GM18511 (cell line): ENCODE results near the gene ADD1.
A peak's percentile ranks its signal among the peaks of the same experiment; 100 is the strongest.
"Not testable (repeated sequence)": the region's sequence is repeated elsewhere in the genome, so short reads cannot be mapped to it uniquely, and the experiment has no call there.

ENCODE experiments used
- ATAC-seq: cut with Tn5 transposase; IDR thresholded peaks from one replicate; pipeline ENCODE4 v1.9.1; 2021; ENCODE audit warnings: mild to moderate bottlenecking, moderate library complexity; ENCODE audit not compliant: unreplicated experiment

The ADD1 gene

DNA sequence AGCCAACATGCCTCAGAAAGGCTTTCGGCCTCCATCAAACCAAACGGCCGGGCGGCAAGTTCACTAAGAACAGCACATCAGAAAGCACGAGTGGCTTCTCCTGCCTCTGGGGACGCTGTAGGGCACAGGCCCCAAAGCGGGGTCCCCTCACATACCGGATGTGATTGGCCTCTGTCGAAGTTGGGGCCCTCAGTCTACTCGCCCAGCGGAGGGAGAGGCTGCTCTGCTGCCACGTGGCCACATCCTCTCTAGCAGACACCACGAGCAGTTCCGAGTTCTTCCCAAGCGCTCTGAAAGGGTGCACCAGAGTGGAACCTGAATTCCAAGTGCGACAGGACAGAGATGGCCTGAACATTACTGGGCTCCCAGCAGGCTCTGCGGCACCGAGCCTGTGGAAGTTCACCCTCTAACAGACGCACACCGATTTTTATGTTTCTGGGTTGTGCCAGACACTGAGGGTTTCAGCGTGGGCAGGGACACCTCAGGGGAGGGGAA is 98.4 kb downstream of the ADD1 start:
- no peak for ATAC-seq

DNA sequence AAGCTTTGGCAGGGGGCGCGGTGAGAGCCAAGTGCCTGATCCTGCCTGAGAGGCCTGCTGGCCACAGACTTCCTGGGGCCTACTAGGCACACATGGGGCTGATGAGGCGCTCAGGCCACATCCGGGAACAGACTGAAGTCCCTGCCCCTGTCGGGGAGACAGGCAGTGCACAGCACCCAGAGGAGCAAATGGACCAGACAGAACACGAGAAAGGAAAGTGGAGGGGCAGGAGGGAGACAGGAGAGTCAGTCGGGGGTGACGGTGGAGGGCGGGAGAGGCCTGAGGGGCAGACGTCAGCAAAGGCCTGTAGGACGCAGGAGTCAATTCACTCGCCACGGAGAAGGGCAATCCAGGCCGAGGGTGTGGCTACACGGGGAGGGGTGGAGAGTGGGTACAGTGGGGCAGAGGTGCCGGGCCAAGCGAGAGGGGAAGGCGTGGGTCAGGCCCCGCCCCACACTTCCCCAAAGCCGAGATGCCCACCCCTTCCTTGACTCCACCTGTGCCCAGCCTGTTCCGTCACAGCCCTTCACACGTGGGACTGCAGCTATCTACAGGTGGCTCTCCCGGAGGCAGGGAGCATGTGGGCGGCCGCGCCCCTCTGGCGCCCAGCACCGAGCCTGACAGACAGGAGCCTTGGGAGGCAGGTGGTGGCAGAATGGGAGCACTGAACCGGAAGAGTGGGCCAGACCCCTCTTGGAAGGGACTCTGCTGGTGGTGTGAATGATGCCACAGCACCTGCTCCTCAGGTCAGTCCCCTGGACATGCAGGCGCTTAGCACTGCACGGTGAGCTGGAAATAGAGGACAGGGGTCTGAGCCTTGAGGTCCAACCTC is 99.1 kb downstream of the ADD1 start:
- no peak for ATAC-seq

DNA sequence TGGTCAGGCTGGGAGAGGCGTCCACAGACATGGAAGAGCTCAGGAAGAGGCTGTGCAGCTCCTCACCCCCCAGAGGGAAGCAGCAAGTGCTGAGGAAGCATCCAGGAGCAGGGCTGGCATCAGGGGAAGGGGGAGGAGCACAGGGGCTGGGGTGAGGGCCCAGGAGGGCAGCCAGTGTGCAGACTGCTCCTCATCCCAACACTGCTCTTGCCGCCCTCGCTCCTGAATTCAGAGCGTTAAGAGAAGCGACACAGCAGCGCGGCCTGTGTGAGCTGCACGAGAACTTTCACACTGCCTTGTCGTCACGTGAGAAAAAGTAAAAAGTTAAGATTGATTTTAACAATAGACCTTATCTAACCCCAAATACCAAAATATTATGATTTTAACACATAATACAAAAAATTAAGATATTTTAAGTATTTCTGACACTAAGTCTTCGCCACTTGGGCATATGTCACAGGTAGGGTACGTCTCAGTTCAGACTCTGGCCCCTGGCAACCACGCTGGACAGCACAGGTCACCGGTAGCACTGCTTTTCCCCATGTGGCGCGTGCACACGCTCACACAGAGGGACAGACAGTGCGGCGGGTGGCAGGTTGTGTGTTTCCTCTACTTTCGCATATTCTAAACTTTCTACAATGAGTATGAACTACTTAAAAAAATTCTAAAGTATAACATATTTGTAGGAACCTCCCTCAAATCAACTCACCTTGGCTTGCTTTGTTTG is 99.9 kb downstream of the ADD1 start:
- no peak for ATAC-seq

DNA sequence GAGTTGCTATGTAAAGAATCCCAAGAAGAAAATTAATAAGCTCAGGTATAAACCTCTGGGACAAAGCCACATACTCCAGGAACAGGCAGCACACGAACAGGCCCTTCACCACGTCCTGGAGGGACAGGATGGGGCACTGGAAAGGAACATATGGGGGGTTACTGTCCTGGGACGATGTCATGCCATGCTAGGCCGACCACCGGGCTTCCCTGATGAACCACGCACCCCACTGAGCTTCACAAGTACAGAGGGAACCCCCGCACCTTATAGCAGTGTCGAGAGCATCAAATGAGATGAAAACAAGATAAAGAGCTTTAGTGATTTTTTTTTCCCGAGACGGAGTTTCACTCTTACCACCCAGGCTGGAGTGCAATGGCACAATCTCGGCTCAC is 100.4 kb downstream of the ADD1 start:
- ATAC-seq: no peak

DNA sequence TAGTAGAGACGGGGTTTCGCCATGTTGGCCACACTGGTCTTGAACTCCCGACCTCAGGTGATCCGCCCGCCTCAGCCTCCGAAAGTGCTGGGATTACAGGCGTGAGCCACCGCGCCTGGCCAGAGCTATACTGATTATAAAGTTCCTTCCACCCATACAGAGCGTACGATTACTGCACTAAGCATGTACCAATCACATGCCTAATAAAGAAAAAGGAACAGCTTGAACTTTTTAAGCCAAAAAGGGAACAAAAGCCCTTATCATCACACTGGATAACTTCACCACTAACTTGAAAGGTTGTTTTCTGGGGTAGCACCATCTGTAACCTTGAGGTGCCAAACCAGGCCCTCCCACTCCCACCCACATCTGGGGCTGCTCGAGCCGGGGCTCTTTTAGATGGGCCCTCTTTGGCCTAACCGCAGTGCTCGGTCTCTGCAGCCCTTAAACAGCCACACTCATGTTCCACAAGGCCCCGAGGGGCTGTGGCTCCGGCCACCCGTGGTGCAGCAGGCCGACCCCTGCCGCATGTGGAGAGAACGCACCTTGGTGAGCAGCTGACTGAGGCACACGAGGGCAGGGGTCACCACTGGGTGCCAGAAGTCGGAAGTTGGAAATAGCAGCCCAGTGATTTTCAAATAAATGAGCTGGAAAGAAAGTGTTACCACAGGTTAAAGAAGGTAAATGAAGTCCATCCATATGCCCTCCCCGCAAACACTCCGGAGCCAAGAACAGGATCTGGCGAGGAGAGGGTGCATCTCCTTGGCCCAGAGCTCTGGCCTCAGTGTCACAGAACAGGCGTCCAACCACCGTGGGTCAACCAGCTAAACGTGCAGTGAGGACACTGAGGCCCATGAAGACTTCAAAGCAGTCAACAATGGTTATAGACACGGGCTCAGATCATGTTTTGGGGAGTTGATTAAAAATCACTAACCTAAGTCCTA is 101.2 kb downstream of the ADD1 start:
- ATAC-seq: no peak

DNA sequence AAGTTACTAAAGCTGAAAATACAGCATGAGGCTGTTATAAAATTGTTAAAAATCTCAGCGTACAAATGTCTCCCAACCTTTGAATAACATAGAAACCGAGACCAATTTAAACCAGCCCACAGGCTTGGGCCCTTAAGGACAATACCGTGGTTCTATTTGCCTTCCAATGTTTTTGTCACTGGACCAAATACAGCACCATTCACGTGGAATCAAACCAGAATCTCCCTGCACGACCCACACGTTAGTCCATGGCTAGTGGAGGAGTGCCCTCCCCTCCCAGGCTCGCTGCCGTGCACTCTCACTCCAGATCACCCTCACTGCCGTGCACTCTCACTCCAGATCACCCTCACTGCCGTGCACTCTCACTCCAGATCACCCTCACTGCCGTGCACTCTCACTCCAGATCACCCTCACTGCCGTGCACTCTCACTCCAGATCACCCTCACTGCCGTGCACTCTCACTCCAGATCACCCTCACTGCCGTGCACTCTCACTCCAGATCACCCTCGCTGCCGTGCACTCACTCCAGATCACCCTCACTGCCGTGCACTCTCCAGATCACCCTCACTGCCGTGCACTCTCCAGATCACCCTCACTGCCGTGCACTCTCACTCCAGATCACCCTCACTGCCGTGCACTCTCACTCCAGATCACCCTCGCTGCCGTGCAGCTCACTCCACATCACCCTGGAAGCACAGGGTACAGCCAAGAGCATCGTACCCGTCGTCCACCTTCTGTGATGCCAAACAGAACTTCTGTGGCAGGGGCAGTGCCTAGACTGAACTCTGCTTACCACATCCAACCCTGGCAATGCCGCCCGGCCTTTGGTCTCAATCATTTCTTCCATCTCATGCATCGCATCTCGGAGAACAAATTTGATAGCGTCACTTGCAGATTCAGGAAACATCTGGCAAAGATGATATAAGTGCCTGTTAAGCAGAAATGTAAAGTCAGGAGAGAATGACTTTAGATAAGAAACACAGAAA is 102.3 kb downstream of the ADD1 start:
- ATAC-seq: not testable (repeated sequence)

DNA sequence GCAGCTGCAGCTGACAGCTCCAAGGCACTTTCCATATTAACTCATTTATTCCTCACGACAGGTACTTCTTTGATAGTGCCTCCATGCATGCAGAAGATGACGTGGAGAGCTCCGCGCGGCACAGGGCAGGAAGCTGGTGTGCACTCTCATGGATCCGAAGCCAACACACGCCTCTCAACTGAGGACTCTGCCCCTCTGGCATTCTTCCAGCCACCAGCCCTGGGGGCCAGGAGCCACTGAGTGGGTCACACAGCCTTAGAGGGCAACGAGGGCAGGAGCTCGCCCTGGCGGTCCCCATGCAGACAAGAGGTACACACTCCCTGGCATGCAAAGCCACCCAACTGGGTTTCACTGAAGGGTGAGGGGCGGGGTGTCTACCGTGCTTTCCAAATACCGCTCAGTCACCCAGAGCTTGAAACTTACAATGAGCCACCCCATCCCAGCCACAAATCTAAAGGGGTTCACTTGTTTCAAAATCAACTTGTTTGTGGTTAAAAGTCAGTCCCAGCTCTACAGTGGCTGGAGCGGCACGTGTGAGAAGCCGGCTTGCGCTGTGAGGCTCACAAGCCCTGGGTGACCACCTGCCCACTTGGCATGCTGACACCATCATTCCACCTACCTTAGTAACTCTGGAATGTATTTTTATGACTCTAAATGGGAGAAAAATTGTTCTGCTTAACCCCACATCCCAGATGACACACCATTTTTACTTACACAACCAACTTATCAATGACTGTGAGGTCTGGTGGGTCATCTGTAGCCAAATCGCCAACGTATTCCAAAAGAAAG is 103.4 kb downstream of the ADD1 start:
- no peak for ATAC-seq

DNA sequence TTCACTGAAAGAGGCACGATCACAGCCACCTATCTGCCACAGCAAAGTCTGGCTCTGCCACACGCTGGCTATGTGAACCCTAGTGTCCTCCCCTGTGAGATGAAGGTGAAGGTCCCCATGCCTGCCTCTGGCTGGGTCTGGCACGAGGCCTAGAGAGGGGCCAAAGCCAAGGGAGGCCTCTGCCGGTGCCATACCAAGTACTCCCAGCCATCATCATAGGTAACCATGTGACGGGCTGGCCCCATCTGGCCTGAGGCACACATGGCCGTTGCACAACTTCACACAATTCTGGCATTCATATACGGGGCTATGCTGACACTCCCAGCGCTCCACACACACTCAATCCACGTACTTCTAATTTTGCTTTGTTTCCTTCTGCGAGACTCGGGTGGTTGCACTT is 104.3 kb downstream of the ADD1 start:
- ATAC-seq: no peak

DNA sequence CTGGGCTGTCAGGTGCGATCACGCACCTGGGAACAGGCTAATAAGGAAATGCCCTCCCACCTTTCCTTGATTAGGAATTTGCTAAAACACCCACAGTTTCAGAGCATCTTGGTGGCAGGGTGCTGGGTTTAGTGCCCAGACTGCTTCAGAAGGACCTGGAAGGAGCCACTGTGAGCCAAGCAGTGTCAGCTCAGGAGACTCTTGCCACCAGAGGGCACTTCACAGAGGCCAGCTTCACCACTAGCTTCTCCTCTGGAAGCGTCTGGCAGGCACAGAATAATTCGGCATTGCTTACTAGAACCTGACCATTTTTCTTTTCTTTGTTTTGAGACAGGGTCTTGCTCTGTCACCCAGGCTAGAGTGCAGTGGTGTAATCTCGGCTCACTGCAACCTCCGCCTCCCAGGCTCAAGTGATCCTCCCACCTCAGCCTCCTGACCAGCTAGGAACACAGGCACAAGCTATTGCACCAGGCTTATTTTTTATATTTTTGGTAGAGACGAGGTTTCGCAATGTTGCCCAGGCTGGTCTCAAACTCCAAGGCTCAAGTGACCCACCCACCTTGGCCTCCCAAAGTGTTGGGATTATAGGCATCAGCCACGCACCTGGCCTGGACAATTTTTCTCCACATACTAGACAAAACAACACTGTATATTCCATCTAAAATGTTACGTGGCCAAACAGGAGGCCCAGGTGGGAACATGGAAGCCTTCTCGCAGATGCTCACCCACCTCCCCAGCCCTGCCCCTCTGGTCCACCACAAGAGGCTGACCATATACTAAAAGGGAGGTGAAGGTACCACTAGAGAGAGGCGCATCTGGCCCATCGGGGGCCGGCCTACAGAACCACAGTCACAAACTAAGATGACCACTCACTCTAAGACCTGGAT is 105.5 kb downstream of the ADD1 start:
- ATAC-seq: no peak

DNA sequence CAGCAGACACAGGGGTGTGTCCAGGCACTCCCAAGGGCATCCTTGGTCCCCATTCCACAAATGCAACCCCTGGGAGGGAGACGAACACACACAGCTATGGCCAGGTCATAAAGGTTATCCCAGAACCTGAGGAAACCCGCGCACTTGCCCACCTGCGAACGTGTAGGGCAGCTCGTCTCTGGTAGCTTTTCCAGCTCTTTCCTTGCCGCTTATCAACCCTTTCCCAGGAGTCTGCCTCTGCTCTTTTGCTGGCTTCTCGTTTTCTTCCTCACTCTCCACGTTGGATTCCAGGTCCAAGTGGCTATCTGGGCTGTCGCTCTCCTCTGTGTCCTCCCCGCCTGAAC is 106.1 kb downstream of the ADD1 start:
- no peak for ATAC-seq

DNA sequence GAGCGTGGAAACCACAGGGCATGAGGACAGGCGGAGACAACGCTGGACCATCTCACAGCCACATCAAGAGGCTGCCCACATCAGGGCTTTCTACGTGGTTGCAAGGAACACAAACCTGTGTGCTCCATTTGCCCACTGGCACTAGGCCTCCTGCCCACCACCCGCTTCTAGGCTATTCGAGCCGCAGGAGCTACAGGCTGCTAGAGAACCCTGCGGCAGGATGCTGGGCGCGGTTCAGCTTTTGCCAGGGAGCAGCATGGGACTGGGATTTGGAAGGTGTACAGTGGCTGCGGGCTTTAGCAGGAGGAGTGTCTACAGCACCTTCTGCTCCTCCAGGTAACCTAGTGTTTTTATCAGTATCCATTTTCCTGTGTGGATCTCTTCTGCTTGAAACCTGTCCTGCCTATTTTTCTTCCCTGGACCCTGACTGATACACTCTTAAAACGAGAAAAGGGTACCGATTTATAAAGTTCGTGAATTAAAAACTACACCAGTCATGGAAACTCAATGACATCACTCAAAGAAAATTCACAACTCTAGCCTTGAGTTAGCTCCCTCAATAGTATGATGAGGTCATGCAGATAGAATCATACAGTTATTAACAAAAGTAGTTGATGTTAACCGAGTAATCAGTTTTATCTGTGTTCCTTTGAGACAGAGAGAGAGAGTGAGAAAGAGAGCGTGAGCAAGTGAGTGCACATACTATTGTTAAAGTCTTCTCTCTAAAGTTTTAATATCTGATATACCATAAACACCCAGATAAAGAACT is 106.8 kb downstream of the ADD1 start:
- no peak for ATAC-seq

DNA sequence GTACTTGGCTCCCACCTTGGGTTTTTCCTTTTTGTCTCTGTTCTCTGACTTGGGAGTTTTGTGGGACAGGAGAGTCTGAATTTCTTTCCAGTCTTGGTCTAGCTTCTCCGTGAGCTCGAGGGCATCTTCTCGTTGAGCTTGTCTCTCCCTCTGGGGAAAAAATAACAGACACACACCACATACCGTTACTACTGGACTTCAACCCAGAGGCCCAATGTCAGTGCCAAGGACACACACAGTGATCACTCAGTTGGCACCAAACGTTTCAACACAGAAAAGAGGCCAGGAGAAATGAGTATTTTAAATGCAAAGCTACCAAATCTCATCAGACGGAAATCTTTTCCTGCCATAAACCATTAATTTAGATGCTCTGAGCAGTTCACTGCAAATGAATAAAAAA is 109.9 kb downstream of the ADD1 start:
- no peak for ATAC-seq

DNA sequence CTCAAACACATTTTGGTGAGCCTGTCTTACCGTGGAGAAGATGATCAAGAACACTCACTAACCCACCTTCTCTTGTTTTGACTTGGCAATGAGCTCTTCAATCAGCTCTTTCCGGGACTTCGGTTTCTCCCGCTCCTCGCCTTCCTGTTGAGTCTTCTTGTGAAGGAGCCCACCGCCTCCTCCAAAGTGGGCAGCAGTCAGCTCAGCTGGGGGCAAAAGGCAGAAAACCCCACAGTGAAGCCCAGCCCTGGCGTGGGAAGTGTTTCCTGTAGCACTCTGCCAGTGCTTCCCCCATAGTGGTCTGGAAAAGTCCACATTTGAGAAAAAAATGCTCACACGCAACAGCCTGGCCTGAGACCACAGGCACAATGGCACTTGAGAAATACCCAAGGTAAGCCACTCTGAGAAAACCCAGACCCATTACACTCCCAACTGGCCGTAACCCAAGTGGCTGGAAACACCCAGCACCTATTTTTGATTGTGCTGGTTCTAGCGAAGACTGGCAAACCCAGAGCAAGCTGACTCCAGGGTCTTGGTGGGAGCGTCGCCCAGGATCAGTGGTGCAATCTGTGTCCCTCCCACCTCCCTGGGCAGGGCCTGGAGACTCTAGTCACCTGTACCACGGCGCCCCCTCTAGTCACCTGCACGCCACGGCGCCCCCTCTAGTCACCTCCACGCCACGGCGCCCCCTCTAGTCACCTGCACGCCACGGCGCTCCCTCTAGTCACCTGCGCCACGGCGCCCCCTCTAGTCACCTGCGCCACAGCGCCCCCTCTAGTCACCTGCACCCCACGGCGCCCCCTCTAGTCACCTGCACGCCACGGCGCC is 110.9 kb downstream of the ADD1 start:
- peak; percentile 82 for ATAC-seq

DNA sequence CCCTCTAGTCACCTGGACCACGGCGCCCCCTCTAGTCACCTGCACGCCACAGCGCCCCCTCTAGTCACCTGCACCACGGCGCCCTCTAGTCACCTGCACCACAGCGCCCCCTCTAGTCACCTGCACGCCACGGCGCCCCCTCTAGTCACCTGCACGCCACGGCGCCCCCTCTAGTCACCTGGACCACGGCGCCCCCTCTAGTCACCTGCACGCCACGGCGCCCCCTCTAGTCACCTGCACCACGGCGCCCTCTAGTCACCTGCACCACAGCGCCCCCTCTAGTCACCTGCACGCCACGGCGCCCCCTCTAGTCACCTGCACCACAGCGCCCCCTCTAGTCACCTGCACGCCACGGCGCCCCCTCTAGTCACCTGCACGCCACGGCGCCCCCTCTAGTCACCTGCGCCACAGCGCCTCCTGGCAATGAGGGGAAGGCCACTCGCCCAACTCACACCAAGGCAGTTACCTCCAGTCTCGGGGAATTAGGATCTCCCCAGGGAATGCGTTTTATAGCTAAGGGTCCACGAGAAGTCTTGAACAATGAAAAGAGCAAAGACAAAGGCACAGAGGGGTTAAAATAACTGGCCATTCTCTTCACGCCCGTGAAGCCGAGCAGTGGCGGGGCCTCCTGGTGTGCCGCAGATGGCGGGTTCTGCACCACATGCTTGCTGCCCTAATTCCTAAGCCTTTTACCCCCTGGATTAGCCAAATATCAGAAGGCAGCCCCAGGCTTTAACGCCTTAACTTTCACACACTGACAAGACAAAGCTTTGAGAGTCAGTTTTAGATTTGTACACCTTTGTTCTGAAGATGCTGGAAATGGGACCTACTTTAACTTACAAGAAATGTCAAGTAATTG is 111.8 kb downstream of the ADD1 start:
- not testable (repeated sequence) for ATAC-seq

DNA sequence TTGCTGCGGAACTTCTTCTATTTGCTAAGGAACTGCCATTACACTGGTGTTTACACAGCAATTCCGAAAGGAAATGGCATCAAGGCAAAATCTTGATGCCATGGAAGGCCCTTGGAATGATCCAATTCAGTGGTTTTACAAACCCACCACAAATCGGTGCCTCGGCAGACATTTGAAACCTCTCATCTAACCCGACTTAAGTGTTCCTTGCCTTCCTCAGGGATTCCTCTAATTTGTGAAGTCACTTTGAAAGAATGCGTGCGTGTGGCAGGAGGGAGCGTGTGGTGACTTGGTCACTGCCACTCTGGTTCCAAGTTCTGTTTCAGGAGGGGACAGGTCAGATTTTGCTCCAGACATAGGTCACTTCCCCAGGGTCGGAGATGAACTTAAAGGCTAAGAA is 114.8 kb downstream of the ADD1 start:
- no peak for ATAC-seq

DNA sequence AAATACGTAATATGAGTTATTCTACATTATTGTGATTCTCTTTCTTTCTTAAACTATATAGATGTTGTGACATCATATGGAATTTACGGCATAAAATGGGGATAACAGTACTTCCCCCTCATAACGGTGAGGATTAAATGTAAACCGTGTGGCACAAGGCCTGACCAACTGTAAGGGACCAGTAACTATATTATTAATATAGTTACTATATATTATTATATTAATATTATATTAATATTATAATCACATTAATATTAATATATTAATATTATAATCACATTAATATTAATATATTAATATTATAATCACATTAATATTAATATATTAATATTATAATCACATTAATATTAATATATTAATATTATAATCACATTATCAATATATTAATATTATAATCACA is 116.8 kb downstream of the ADD1 start:
- ATAC-seq: not testable (repeated sequence)
